ENCODE measurements around the gene KLF9. TPM values are rescaled to one million over a fixed set of nuclear protein-coding genes. Genes with fewer than 3 reads are reported as not detected.

The KLF9 gene
- total RNA-seq = 98.5 TPM

DNA sequence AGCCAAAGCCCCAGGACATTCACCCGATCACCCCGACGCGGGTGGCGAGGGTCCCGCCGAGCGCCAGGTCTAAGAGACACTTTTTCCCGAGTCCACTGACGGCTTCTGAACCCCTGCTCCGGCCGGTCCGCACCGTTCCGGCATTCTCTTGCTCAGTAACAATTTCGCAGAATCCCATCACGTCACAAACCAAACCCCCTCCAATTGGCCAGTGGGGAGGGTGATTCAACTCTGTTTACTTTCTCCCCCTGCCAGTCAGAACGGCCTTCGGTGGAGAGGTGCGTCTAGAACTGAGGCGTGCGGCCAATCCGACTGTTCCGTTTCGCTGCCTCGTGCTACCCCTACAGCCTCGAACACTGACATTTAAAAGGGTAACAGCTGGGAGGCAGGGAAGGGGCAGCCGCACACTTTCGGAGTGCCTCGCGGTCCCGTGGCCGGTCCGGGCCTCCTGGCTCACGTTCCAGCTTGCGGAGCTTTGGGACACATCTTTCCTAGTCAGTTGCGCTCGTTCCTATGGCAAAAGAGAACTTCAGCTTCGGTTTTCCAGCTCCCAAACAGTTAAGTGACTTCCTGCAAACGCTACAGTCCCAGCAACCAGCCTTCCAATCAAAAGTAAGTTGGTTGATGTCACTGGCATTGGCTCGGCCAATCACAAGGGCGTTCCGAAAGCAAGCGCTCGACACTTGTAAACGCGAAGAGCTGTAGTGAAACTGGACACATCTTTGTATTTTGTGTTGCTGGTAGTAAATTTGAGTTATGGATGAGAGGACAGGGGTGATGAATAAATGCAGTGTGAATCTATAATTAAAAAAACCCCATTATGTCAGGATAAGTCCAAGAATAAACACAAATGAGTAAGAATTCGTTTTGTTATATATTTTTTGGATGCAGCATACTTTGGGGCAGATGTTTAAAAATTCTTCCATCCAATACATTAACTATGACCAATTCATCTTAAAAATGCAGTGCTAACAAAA is at the start of gene KLF9:
Gene KLF9 (minus strand): TSS at position 859 of the 977 bp plus-strand sequence. CDS start 1,294 bp downstream, outside the sequence.
- Histone ChIP-seq H3K27me3 (no peaks in the 10 kb centered on the region), H3K4me3 (peak within 1 kb of the TSS; percentile 65 to 91), H3K27ac (peak within 1 kb of the TSS; percentile 100), H3K36me3 (no peaks in the 10 kb centered on the region), H3K4me1 (peaks cover 57% of the 10 kb centered on the region), H3K9me3 (no peaks in the 10 kb centered on the region)
- peak; percentile 99 to 100 for DNase-seq (ENCODE audit: extremely low spot score in 2 of 2)
- TF ChIP-seq, protein P1, sequence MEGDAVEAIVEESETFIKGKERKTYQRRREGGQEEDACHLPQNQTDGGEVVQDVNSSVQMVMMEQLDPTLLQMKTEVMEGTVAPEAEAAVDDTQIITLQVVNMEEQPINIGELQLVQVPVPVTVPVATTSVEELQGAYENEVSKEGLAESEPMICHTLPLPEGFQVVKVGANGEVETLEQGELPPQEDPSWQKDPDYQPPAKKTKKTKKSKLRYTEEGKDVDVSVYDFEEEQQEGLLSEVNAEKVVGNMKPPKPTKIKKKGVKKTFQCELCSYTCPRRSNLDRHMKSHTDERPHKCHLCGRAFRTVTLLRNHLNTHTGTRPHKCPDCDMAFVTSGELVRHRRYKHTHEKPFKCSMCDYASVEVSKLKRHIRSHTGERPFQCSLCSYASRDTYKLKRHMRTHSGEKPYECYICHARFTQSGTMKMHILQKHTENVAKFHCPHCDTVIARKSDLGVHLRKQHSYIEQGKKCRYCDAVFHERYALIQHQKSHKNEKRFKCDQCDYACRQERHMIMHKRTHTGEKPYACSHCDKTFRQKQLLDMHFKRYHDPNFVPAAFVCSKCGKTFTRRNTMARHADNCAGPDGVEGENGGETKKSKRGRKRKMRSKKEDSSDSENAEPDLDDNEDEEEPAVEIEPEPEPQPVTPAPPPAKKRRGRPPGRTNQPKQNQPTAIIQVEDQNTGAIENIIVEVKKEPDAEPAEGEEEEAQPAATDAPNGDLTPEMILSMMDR (IDR thresholded peaks at IDR 0.05) = no peak
- TF ChIP-seq POLR2AphosphoS5 (IDR thresholded peaks at IDR 0.05; ENCODE audit: insufficient read depth in 1 of 2, low read depth in 1 of 2) = peak; percentile 90 to 100
- TF ChIP-seq POLR2A (IDR thresholded peaks at IDR 0.05) = peak in 1 of 2 donors; percentile 95
- intact Hi-C loops (cut with DNase I) = loop anchor here (2.0 to 5.0 kb wide), 2 partner anchors 69 to 173 kb away; no protein-coding TSS in a partner anchor

DNA sequence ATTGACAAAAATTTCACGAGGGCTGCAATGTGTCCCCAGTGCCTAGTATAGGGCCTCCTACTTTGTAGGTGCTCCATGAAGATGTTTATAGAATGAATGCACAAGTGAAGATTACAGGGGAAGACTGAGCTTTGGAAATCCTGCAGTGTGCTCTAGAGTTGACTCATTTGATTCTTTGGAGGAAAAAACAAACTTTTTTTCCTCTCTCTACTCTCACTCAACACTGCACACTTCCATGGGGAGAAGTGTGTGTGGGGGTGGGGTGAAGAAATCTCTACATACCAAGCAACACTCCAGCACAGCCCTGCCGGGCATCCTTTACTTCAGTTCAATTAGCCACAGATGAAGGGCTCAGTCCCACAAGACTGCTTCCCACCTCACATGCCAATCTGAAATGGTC is 49.4 kb upstream of the KLF9 start:
- TF ChIP-seq POLR2AphosphoS5 (IDR thresholded peaks at IDR 0.05; ENCODE audit: insufficient read depth in 1 of 2, low read depth in 1 of 2) = no peak
- TF ChIP-seq, protein P1 (IDR thresholded peaks at IDR 0.05) = no peak
- no peaks in the 10 kb centered on the region for H3K36me3 ChIP-seq
- DNase-seq (ENCODE audit: extremely low spot score in 2 of 2) = no peak
- H3K27me3 ChIP-seq = no peaks in the 10 kb centered on the region
- intact Hi-C loops (cut with DNase I) = no loop called here
- H3K9me3 ChIP-seq = no peaks in the 10 kb centered on the region
- H3K4me1 ChIP-seq = no peaks in the 10 kb centered on the region
- H3K27ac ChIP-seq = no peak overlapping the region
- H3K4me3 ChIP-seq = no peak overlapping the region

DNA sequence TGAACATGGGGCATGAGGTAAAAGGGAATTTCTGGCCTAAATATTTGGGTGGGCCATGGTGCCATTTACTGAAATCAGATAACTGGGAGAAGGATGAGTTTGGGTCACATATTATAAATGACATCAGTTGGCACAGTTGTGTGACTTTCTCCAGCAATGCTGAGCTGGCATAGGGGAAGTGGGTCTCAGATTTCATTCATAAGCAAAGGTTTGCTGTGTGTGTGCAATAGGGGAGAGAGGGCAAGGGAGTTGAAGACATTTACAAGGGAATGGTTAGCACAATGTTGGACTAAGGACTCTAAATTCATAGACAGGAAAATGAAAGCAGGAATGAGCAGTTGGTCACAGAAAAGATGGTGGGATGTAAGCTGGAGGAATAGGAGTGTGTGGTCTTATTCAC is 47.8 kb upstream of the KLF9 start:
- TF ChIP-seq, protein P1 (IDR thresholded peaks at IDR 0.05) = no peak
- TF ChIP-seq POLR2AphosphoS5 (IDR thresholded peaks at IDR 0.05; ENCODE audit: insufficient read depth in 1 of 2, low read depth in 1 of 2) (no peak), POLR2A (IDR thresholded peaks at IDR 0.05) (no peak)
- DNase-seq (ENCODE audit: extremely low spot score in 2 of 2) = no peak
- Histone ChIP-seq H3K4me1 (peaks cover 4% of the 10 kb centered on the region), H3K4me3 (no peak overlapping the region), H3K27me3 (no peaks in the 10 kb centered on the region), H3K27ac (no peak overlapping the region), H3K9me3 (no peaks in the 10 kb centered on the region), H3K36me3 (no peaks in the 10 kb centered on the region)
- intact Hi-C loops (cut with DNase I) = no loop called here

- H3K9me3 ChIP-seq = no peaks in the 10 kb centered on the region
- H3K27ac ChIP-seq = no peak overlapping the region
- H3K4me1 ChIP-seq = peaks cover 21% of the 10 kb centered on the region
- H3K4me3 ChIP-seq = no peak overlapping the region
- TF ChIP-seq, protein P1 (IDR thresholded peaks at IDR 0.05) = no peak
- TF ChIP-seq POLR2A (IDR thresholded peaks at IDR 0.05) (no peak), POLR2AphosphoS5 (IDR thresholded peaks at IDR 0.05; ENCODE audit: insufficient read depth in 1 of 2, low read depth in 1 of 2) (no peak)
- H3K36me3 ChIP-seq = no peaks in the 10 kb centered on the region
- intact Hi-C loops (cut with DNase I) = no loop called here
- no peaks in the 10 kb centered on the region for H3K27me3 ChIP-seq
- no peak for DNase-seq (ENCODE audit: extremely low spot score in 2 of 2)
These were observed 42.8 kb upstream of the KLF9 start for GRCh38 chr9:70457235-70457634.

Measured in vagina (tissue), 2 donors.